Measurements from ENCODE around the gene ENTHD1.

The ENTHD1 gene

GRCh38 chr22:39833610-39834009, 60.0 kb downstream of the ENTHD1 start:
- TF ChIP-seq, protein P1, sequence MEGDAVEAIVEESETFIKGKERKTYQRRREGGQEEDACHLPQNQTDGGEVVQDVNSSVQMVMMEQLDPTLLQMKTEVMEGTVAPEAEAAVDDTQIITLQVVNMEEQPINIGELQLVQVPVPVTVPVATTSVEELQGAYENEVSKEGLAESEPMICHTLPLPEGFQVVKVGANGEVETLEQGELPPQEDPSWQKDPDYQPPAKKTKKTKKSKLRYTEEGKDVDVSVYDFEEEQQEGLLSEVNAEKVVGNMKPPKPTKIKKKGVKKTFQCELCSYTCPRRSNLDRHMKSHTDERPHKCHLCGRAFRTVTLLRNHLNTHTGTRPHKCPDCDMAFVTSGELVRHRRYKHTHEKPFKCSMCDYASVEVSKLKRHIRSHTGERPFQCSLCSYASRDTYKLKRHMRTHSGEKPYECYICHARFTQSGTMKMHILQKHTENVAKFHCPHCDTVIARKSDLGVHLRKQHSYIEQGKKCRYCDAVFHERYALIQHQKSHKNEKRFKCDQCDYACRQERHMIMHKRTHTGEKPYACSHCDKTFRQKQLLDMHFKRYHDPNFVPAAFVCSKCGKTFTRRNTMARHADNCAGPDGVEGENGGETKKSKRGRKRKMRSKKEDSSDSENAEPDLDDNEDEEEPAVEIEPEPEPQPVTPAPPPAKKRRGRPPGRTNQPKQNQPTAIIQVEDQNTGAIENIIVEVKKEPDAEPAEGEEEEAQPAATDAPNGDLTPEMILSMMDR (IDR thresholded peaks at IDR 0.05; ENCODE audit: extremely low read depth, missing control alignments) = no peak
- DNase-seq (ENCODE audit: low spot score) = no peak

GRCh38 chr22:39833093-39833492, 60.5 kb downstream of the ENTHD1 start:
- no peak for DNase-seq (ENCODE audit: low spot score)
- TF ChIP-seq, protein P1 (IDR thresholded peaks at IDR 0.05; ENCODE audit: extremely low read depth, missing control alignments) = no peak

GRCh38 chr22:39832627-39833074, 60.9 kb downstream of the ENTHD1 start:
- TF ChIP-seq, protein P1 (IDR thresholded peaks at IDR 0.05; ENCODE audit: extremely low read depth, missing control alignments) = no peak
- DNase-seq (ENCODE audit: low spot score) = no peak

- peak; percentile 34 for DNase-seq (ENCODE audit: low spot score)
- TF ChIP-seq, protein P1 (IDR thresholded peaks at IDR 0.05; ENCODE audit: extremely low read depth, missing control alignments) = no peak
Measured at GRCh38 chr22:39825661-39826102, 67.9 kb downstream of the ENTHD1 start.

GRCh38 chr22:39821008-39821407, 72.6 kb downstream of the ENTHD1 start:
- DNase-seq (ENCODE audit: low spot score) = no peak
- TF ChIP-seq, protein P1 (IDR thresholded peaks at IDR 0.05; ENCODE audit: extremely low read depth, missing control alignments) = no peak

- no peak for DNase-seq (ENCODE audit: low spot score)
- TF ChIP-seq, protein P1 (IDR thresholded peaks at IDR 0.05; ENCODE audit: extremely low read depth, missing control alignments) = no peak
Measured at GRCh38 chr22:39820256-39820655, 73.3 kb downstream of the ENTHD1 start.

DNA sequence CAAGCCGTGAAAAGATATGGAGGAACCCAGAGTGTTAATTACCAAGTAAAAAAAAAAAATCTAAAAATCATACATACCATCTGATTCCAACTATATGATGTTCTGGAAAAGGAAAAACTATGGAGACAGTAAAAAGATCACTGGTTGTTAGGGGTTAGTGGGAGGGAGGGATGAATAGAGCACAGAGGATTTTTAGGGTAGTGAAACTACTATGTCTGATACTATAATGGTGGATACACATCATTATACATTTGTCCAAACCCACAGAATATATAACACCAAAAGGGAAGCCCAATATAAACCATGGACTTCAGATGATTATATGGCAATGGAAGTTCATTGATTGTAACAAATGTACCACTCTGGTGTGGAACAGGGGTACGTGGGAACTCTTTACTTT, 74.1 kb downstream of the ENTHD1 start:
- no peak for DNase-seq (ENCODE audit: low spot score)

More for the DNA sequence above, 74.1 kb downstream of the ENTHD1 start:
- TF ChIP-seq, protein P1 (IDR thresholded peaks at IDR 0.05; ENCODE audit: extremely low read depth, missing control alignments) = no peak
